Measurements from ENCODE around the gene ZNF691. TPM values are rescaled to one million over a fixed set of nuclear protein-coding genes. Genes with fewer than 3 reads are reported as not detected.
"Not testable (repeated sequence)": the region's sequence is repeated elsewhere in the genome, so short reads cannot be mapped to it uniquely, and the experiment has no call there.

Gene ZNF691
- polyA plus RNA-seq, 1 experiment: 5.6 TPM

DNA sequence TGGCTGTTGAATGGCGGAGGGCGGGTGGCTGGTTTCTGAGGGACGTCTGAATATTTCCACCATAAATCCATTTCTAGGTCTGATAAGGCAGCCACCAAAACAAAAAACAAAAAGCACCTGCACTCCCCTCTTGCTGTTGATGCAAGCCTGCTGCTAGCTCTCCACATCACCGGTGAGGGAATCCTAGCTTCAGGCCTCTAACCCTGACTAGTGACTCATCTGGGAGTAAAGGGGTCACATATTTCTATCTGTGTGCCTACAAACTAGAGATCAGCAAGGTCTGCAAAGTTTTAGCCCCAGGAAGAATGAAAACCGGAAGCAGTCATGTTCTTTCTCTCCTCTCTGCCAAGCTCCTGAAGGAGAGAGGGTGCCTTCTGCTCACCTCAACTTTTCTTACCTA is 39.8 kb upstream of the ZNF691 start:
- ChIA-PET CTCF (interaction anchor here (1.3 to 1.8 kb wide), 3 partner anchors 10 to 106 kb away, joined by 3 to 6 read pairs (median 4); partner anchors contain the start of gene ERMAP), POLR2A (interaction anchor here (0.6 kb wide), 1 partner anchor 46 kb away, joined by 3 read pairs; no protein-coding TSS in a partner anchor)
- no peak for DNase-seq (ENCODE audit: low read depth)
- no peak overlapping the region for H3K4me3 ChIP-seq (ENCODE audit: low read depth, low read length)
- TF ChIP-seq CTCF (IDR thresholded peaks at IDR 0.05; ENCODE audit: insufficient read depth, low read depth, low read length): no peak
- H3K27me3 ChIP-seq (ENCODE audit: control insufficient read depth, insufficient read depth, low read length): no peaks in the 10 kb centered on the region
- no peaks in the 10 kb centered on the region; the same call in 1 of the 2 replicates for H3K36me3 ChIP-seq (ENCODE audit: control insufficient read depth, insufficient read depth, low read length)

GRCh38 chr1:42807056-42807668 is 39.3 kb upstream of the ZNF691 start:
- Histone ChIP-seq H3K4me3 (ENCODE audit: low read depth, low read length) (no peak overlapping the region), H3K27me3 (ENCODE audit: control insufficient read depth, insufficient read depth, low read length) (no peaks in the 10 kb centered on the region), H3K36me3 (ENCODE audit: control insufficient read depth, insufficient read depth, low read length) (no peaks in the 10 kb centered on the region; the same call in 1 of the 2 replicates)
- TF ChIP-seq CTCF (IDR thresholded peaks at IDR 0.05; ENCODE audit: insufficient read depth, low read depth, low read length): no peak
- ChIA-PET POLR2A (no interaction called here), CTCF (interaction anchor here (1.3 to 1.8 kb wide), 2 partner anchors 9 to 106 kb away, joined by 3 to 6 read pairs; partner anchors contain the start of gene ERMAP)
- no peak for DNase-seq (ENCODE audit: low read depth)

GRCh38 chr1:42814815-42815214 is 31.6 kb upstream of the ZNF691 start:
- H3K27me3 ChIP-seq (ENCODE audit: control insufficient read depth, insufficient read depth, low read length); H3K4me3 ChIP-seq (ENCODE audit: low read depth, low read length); CTCF ChIA-PET; DNase-seq (ENCODE audit: low read depth); H3K36me3 ChIP-seq (ENCODE audit: control insufficient read depth, insufficient read depth, low read length); POLR2A ChIA-PET: not testable (repeated sequence)

- no peak for DNase-seq (ENCODE audit: low read depth)
- H3K4me3 ChIP-seq (ENCODE audit: low read depth, low read length): peak overlapping the region; percentile 73
- CTCF ChIA-PET: interaction anchor here (1.6 to 2.2 kb wide), 3 partner anchors 9 to 257 kb away, joined by 4 to 6 read pairs (median 6); no protein-coding TSS in a partner anchor
- H3K27me3 ChIP-seq (ENCODE audit: control insufficient read depth, insufficient read depth, low read length): no peaks in the 10 kb centered on the region
- POLR2A ChIA-PET: interaction anchor here (0.8 kb wide), 1 partner anchor 30 kb away, joined by 3 read pairs; the partner anchor contains the start of gene ZNF691
- TF ChIP-seq CTCF (IDR thresholded peaks at IDR 0.05; ENCODE audit: insufficient read depth, low read depth, low read length): no peak
- H3K36me3 ChIP-seq (ENCODE audit: control insufficient read depth, insufficient read depth, low read length): no peaks in the 10 kb centered on the region
Measured at GRCh38 chr1:42815941-42816584, 30.4 kb upstream of the ZNF691 start.

DNA sequence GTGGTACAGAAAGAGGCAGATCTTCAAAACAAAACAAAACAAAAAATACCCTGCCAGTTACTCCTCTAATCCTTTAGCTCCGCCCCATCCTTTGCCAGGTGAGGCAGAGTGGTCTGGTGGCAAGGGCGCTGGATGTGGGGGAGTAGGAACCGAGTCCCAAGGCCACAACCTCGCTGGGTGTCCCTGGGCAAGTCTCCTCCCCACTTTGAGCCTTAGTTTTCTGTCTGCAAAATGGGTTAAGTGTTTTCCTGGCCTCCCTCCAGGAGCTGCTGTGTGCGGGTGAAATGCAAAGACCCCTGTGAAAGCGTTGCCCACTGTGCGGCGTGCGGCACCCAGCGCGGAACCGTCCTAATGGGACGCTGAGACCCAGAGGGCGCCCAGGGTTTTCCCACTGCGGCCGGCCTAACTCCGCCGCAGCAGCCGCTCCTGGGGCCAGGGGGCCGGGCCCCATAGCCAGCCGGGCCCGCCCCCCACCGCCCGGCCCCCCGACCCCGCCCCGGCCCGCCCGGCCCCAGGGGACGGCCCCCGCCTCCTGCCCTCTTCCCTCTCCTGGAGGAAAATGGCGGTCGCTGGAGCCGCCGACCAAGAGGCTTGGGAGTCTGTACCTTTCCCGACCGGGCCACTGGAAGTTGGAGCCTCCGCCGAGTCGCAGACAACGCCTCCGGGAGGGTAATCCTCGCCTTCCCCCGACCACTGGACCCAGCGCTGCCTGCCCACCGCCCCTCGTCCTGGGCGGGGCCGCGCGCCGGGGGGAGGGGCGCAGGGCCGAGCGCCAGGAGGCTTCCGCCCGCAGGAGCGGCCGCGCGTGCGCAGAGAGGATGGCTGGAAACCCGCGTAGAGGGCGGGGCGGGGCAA is 29.6 kb upstream of the ZNF691 start, which contains the start of the genes ERMAP and SVBP:
TSS of gene ERMAP (plus strand) at position 538 of the 855 bp plus-strand sequence. CDS start 13,327 bp downstream, outside the sequence.
TSS of gene SVBP (minus strand) at position 813 of the 855 bp plus-strand sequence. CDS start 853 bp downstream, outside the sequence.
- ChIA-PET POLR2A (interaction anchor here (0.7 to 1.0 kb wide), 3 partner anchors 30 to 1713 kb away, joined by 3 to 4 read pairs (median 3); partner anchors contain the start of gene P3H1), CTCF (interaction anchor here (1.3 to 2.2 kb wide), 4 partner anchors 9 to 256 kb away, joined by 3 to 6 read pairs (median 5); no protein-coding TSS in a partner anchor)
- Histone ChIP-seq H3K36me3 (ENCODE audit: control insufficient read depth, insufficient read depth, low read length) (no peaks in the 10 kb centered on the region), H3K4me3 (ENCODE audit: low read depth, low read length) (peak within 1 kb of the TSS; percentile 73), H3K27me3 (ENCODE audit: control insufficient read depth, insufficient read depth, low read length) (no peaks in the 10 kb centered on the region)
- no peak for TF ChIP-seq CTCF (IDR thresholded peaks at IDR 0.05; ENCODE audit: insufficient read depth, low read depth, low read length)
- no peak for DNase-seq (ENCODE audit: low read depth)

Measured in BJ (cell line).